Measurements from ENCODE around the gene GRIK5.

DNA sequence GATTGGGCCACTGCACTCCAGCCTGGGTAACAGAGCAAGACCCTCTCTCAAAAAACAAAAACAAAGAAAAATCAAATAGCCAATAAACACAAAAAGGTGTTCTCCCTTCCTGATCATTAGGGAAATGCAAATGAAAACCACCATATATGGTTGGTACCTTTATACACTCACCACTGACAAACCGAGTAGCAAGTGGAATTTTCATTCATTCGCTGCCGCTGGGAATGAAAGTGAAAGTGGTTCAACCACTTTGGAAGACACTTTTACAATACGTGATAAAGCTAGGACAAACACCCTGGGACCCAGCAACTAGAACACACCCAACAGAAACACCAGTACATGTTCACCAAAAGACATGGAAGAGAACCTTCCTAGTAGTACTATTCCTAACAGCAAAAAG, 21.0 kb downstream of the GRIK5 start:
- TF ChIP-seq CTCF (IDR thresholded peaks at IDR 0.05; ENCODE audit: low read depth, low read length) (no peak), MYC (IDR thresholded peaks at IDR 0.05; ENCODE audit: low read depth, low read length) (no peak), POLR2A (IDR thresholded peaks at IDR 0.05; ENCODE audit: extremely low read depth, insufficient read length) (no peak)

Data from NB4 (cell line).